HepG2 (cell line): ENCODE measurements around the gene ESRRG. TPM values are rescaled to one million over a fixed set of nuclear protein-coding genes. Genes with fewer than 3 reads are reported as not detected.

Source experiments
- ATAC-seq: fragments of 200-7000 bp; cut with Tn5 transposase; 3 replicates; pipeline ENCODE4 v1.9.1; 2020; ENCODE audit warnings: mild to moderate bottlenecking, moderate library complexity
- BruUV-seq: library from RNA; stranded (reverse); fragments of 400-500 nt; replicated peaks from 2 replicates; lab custom pipeline; 2021; lab: Mats Ljungman, UMichigan
- CTCF ChIA-PET: fragments of 300-600 bp; formaldehyde crosslinking; extraction: SDS; loops from one replicate; lab custom pipeline; 2021; ENCODE audit warnings: low total read pairs, inconsistent platforms, low intra/inter-chr PET ratio; lab: Yijun Ruan, JAX
- POLR2A ChIA-PET: fragments of 350-600 bp; sonication (Branson Sonifier 250); formaldehyde crosslinking; loops from one replicate; lab custom pipeline; 2020; ENCODE audit warnings: antibody characterized with exemption, inconsistent platforms; lab: Yijun Ruan, JAX
- DNase-seq: peaks from one replicate; pipeline ENCODE4 v3.0.0-alpha.2; 2015; ENCODE audit warnings: low spot score
- FAIRE-seq: peaks from 3 replicates; lab custom pipeline; 2011; peaks lifted over from hg19 to GRCh38; lab: Jason Lieb, UNC
- H2AFZ ChIP-seq: one replicate; pipeline ENCODE4 v1.6.1; 2011; ENCODE audit warnings: low read length, inconsistent platforms
- H3K27ac ChIP-seq: fragments of 300-600 bp; 3 replicates; pipeline ENCODE4 v1.8.0; 2011; ENCODE audit warnings: mixed run types, mild to moderate bottlenecking, mixed read lengths, low read length, inconsistent platforms; ENCODE audit not compliant: insufficient read depth; ENCODE audit errors: extremely low read length
- H3K27me3 ChIP-seq, 2 experiments: fragments of 200-600 bp in 1 of 2; 2 replicates in 1 of 2; 3 replicates in 1 of 2; pipeline versions ENCODE4 v1.6.0 to v1.8.0; 2011; ENCODE audit warnings: low read length in 2 of 2, mild to moderate bottlenecking in 2 of 2, moderate library complexity in 2 of 2, inconsistent platforms in 1 of 2; ENCODE audit not compliant: insufficient read depth in 2 of 2, control insufficient read depth in 1 of 2
- H3K36me3 ChIP-seq, 2 experiments: fragments of 200-600 bp in 1 of 2; replicated peaks in 1 of 2; 2 replicates in 1 of 2; 3 replicates in 1 of 2; pipeline versions ENCODE4 v1.5.1 to v1.8.0; 2011; ENCODE audit warnings: low read length in 2 of 2, inconsistent platforms in 1 of 2; ENCODE audit not compliant: insufficient read depth in 2 of 2, control insufficient read depth in 1 of 2
- H3K4me1 ChIP-seq: 2 replicates; pipeline ENCODE4 v1.5.1; 2012; ENCODE audit warnings: low read length, inconsistent platforms; ENCODE audit not compliant: insufficient read depth
- H3K4me2 ChIP-seq: 2 replicates; pipeline ENCODE4 v1.6.0; 2011; ENCODE audit warnings: low read depth, low read length, inconsistent platforms
- H3K4me3 ChIP-seq, 3 experiments: fragments of 200-600 bp in 1 of 3; sonication (generic), shearing (Covaris generic) in 1 of 3; replicated peaks in 1 of 3; 2 replicates each; pipeline ENCODE4 v1.5.1; 2011 to 2016; ENCODE audit warnings: low read length in 3 of 3, inconsistent platforms in 2 of 3, low read depth in 2 of 3, mild to moderate bottlenecking in 2 of 3, control low read depth in 1 of 3, mixed read lengths in 1 of 3; ENCODE audit not compliant: insufficient read depth in 1 of 3
- H3K79me2 ChIP-seq: one replicate; pipeline ENCODE4 v1.6.1; 2011; ENCODE audit warnings: low read length, inconsistent platforms; ENCODE audit not compliant: insufficient read depth
- H3K9ac ChIP-seq: 2 replicates; pipeline ENCODE4 v1.6.0; 2011; ENCODE audit warnings: mild to moderate bottlenecking, low read depth, low read length, inconsistent platforms; ENCODE audit not compliant: insufficient read depth
- H3K9me3 ChIP-seq: 2 replicates; pipeline ENCODE4 v1.5.1; 2012; ENCODE audit warnings: mild to moderate bottlenecking, low read length
- H4K20me1 ChIP-seq: 2 replicates; pipeline ENCODE4 v1.6.0; 2011; ENCODE audit warnings: inconsistent platforms, mild to moderate bottlenecking, low read length, moderate library complexity; ENCODE audit not compliant: insufficient read depth
- ADNP ChIP-seq: sonication (generic); formaldehyde crosslinking; IDR thresholded peaks from 2 replicates; pipeline ENCODE4 v1.4.0; 2020; ENCODE audit warnings: missing genetic modification reagents
- BRD4 ChIP-seq: sonication (generic); formaldehyde crosslinking; IDR thresholded peaks from 2 replicates; pipeline ENCODE4 v1.4.0; 2020; ENCODE audit warnings: missing genetic modification reagents
- HNRNPL ChIP-seq: fragments of 200-400 bp; formaldehyde crosslinking; IDR thresholded peaks from 2 replicates; pipeline ENCODE4 v1.6.1; 2017; ENCODE audit warnings: mild to moderate bottlenecking, low read depth, low read length
- HOXA7 ChIP-seq: sonication (generic); formaldehyde crosslinking; IDR thresholded peaks from 2 replicates; pipeline ENCODE4 v1.8.1; 2022; ENCODE audit warnings: mild to moderate bottlenecking, missing genetic modification reagents, moderate library complexity
- JDP2 ChIP-seq: sonication (generic); formaldehyde crosslinking; IDR thresholded peaks from 2 replicates; pipeline ENCODE4 v1.8.1; 2022; ENCODE audit warnings: missing genetic modification reagents, borderline replicate concordance
- ZNF256 ChIP-seq: sonication (generic); formaldehyde crosslinking; conservative IDR thresholded peaks from 2 replicates; pipeline ENCODE4 v1.4.0; 2020; ENCODE audit warnings: missing genetic modification reagents
- ZNF562 ChIP-seq: sonication (generic); formaldehyde crosslinking; IDR thresholded peaks from 2 replicates; pipeline ENCODE4 v1.8.0; 2022; ENCODE audit warnings: missing genetic modification reagents, borderline replicate concordance
- ZNF629 ChIP-seq: sonication (generic); formaldehyde crosslinking; conservative IDR thresholded peaks from 2 replicates; pipeline ENCODE4 v1.5.0; 2020; ENCODE audit warnings: missing genetic modification reagents
- WGBS: methylation state at CpG from one replicate; pipeline ENCODE4 v1.1.6; 2017; ENCODE audit warnings: low lambda C conversion rate; 5-methylcytosine and 5-hydroxymethylcytosine counted together
- in situ Hi-C: cut with HindIII; loops from 2 replicates; pipeline ENCODE4 v1.10.0; 2017; ENCODE audit warnings: low pct_unique_long_range_greater_than_20kb; ENCODE audit not compliant: extremely low pct_ligation_motif_present
- intact Hi-C: fragments of 100-400 bp; cut with micrococcal nuclease; formaldehyde crosslinking; loops from one replicate; pipeline ENCODE4 v1.10.0; 2022; ENCODE audit not compliant: unreplicated experiment
- polyA plus RNA-seq, 8 experiments: library from polyadenylated mRNA; depleted of rRNA in 3 of 8; stranded (reverse) in 7 of 8; unstranded in 1 of 8; fragments of >200 nt; fragmentation: Illumina TruSeq in 4 of 8; extraction: Trizol in 4 of 8; gene quantifications; 2 replicates each; pipeline versions ENCODE4 v1.2.1 to v1.2.3, GENCODE V29; 2011 to 2016; ENCODE audit warnings: low read depth in 4 of 8, missing spikeins in 1 of 8, mixed read lengths in 1 of 8; ENCODE audit not compliant: insufficient read depth in 1 of 8
- total RNA-seq, 5 experiments: library from RNA; depleted of rRNA; stranded (reverse); fragments of >200 nt; fragmentation: Illumina TruSeq; extraction: Trizol; gene quantifications; 2 replicates each; pipeline ENCODE4 v1.2.3, GENCODE V29; 2016; ENCODE audit warnings: low read depth in 1 of 5
- TF ChIP-seq, protein P1 (sequence below): sonication (generic); formaldehyde crosslinking; IDR thresholded peaks from 2 replicates; pipeline ENCODE4 v1.4.0; 2020; ENCODE audit warnings: missing genetic modification reagents, mild to moderate bottlenecking, borderline replicate concordance
- TF ChIP-seq, protein P2 (sequence below): IDR thresholded peaks from 2 replicates; pipeline ENCODE4 v1.6.1; 2016; ENCODE audit warnings: low read depth, control low read depth

The ESRRG gene
- total and polyA plus RNA-seq, 2 of the 13 experiments (the other 11 are each of a cell fraction or from before 2014, with no cell fraction given), result not detected

GRCh38 chr1:216542263-216542662 lies 181.0 kb downstream of the ESRRG start:
- Histone ChIP-seq H2AFZ (no peak overlapping the region), H3K4me2 (no peak overlapping the region), H3K36me3 (no peaks in the 10 kb centered on the region), H3K4me3 (no peak overlapping the region), H3K9ac (no peak overlapping the region), H3K79me2 (no peaks in the 10 kb centered on the region), H3K9me3 (no peaks in the 10 kb centered on the region), H3K4me1 (no peaks in the 10 kb centered on the region), H3K27me3 (no peaks in the 10 kb centered on the region), H4K20me1 (no peaks in the 10 kb centered on the region), H3K27ac (no peak overlapping the region)
- ChIA-PET CTCF (no interaction called here), POLR2A (no interaction called here)
- intact Hi-C loops, result no loop called here
- ATAC-seq (no peak), FAIRE-seq (no peak), DNase-seq (no peak)
- in situ Hi-C loops, result no loop called here
- TF ChIP-seq JDP2 (CRISPR knock-in tag), result no peak
- BruUV-seq, result no TSS peak
- 2% methylated on average over 1 of the region's 1 CpG for WGBS

- H3K9ac ChIP-seq, result no peak overlapping the region
- no peaks in the 10 kb centered on the region for H3K9me3 ChIP-seq
- H3K4me2 ChIP-seq, result no peak overlapping the region
- no peak overlapping the region for H2AFZ ChIP-seq
- ATAC-seq (no peak), DNase-seq (no peak), FAIRE-seq (no peak)
- no TSS peak for BruUV-seq
- H3K27ac ChIP-seq, result no peak overlapping the region
- H4K20me1 ChIP-seq, result no peaks in the 10 kb centered on the region
- H3K4me3 ChIP-seq, result no peak overlapping the region
- WGBS, result 0% methylated on average over 2 of the region's 2 CpGs
- no peaks in the 10 kb centered on the region for H3K36me3 ChIP-seq
- H3K4me1 ChIP-seq, result no peaks in the 10 kb centered on the region
- ChIA-PET POLR2A (no interaction called here), CTCF (no interaction called here)
- intact Hi-C loops (no loop called here), in situ Hi-C loops (no loop called here)
- no peaks in the 10 kb centered on the region for H3K79me2 ChIP-seq
- H3K27me3 ChIP-seq, result no peaks in the 10 kb centered on the region
- TF ChIP-seq ADNP (no peak), ZNF562 (no peak), HOXA7 (no peak), HNRNPL (no peak), ZNF629 (CRISPR knock-in tag) (no peak), ZNF256 (CRISPR knock-in tag) (no peak), BRD4 (no peak)
- TF ChIP-seq, protein P1, sequence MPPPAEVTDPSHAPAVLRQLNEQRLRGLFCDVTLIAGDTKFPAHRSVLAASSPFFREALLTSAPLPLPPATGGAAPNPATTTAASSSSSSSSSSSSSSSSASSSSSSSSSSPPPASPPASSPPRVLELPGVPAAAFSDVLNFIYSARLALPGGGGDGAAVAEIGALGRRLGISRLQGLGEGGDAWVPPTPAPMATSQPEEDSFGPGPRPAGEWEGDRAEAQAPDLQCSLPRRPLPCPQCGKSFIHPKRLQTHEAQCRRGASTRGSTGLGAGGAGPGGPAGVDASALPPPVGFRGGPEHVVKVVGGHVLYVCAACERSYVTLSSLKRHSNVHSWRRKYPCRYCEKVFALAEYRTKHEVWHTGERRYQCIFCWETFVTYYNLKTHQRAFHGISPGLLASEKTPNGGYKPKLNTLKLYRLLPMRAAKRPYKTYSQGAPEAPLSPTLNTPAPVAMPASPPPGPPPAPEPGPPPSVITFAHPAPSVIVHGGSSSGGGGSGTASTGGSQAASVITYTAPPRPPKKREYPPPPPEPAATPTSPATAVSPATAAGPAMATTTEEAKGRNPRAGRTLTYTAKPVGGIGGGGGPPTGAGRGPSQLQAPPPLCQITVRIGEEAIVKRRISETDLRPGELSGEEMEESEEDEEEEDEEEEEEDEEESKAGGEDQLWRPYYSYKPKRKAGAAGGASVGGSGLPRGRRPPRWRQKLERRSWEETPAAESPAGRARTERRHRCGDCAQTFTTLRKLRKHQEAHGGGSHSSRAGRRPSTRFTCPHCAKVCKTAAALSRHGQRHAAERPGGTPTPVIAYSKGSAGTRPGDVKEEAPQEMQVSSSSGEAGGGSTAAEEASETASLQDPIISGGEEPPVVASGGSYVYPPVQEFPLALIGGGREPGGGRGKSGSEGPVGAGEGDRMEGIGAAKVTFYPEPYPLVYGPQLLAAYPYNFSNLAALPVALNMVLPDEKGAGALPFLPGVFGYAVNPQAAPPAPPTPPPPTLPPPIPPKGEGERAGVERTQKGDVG (CRISPR knock-in tag), result no peak
- TF ChIP-seq, protein P2, sequence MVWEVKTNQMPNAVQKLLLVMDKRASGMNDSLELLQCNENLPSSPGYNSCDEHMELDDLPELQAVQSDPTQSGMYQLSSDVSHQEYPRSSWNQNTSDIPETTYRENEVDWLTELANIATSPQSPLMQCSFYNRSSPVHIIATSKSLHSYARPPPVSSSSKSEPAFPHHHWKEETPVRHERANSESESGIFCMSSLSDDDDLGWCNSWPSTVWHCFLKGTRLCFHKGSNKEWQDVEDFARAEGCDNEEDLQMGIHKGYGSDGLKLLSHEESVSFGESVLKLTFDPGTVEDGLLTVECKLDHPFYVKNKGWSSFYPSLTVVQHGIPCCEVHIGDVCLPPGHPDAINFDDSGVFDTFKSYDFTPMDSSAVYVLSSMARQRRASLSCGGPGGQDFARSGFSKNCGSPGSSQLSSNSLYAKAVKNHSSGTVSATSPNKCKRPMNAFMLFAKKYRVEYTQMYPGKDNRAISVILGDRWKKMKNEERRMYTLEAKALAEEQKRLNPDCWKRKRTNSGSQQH (CRISPR knock-in tag), result no peak
Measured at GRCh38 chr1:216535751-216536150, 187.5 kb downstream of the ESRRG start.
